CD4-positive, alpha-beta T cell treated with Interleukin-12 subunit alpha and Interleukin-12 subunit beta, for 1 hour (primary cell): ENCODE results near the gene SLC38A6.
"Not testable (repeated sequence)": the region's sequence is repeated elsewhere in the genome, so short reads cannot be mapped to it uniquely, and the experiment has no call there.

Experiments used
- DNase-seq: peaks from one replicate; pipeline ENCODE4 v3.0.0-alpha.2; 2020

Gene SLC38A6

DNA sequence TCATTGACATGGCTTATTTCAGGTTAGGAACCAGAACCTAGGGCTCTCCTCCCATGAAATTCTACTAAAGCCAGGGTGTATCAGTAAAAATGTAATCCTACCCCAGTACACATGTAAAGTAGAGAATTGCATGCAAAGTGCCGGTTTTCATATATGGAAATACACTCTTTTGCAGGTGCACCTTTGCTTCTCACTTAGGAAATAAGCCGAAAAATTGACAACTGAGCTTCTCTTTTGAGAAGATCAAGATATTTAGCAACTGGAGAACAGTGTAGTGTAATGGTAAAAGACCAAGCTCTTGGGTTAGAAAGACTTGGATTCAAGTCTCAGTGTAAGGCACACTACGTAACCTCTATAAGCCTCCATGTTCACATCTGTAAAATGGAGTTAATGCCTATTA lies 82.4 kb downstream of the SLC38A6 start:
- no peak for DNase-seq

GRCh38 chr14:61064210-61064609 lies 83.2 kb downstream of the SLC38A6 start:
- DNase-seq: no peak

DNA sequence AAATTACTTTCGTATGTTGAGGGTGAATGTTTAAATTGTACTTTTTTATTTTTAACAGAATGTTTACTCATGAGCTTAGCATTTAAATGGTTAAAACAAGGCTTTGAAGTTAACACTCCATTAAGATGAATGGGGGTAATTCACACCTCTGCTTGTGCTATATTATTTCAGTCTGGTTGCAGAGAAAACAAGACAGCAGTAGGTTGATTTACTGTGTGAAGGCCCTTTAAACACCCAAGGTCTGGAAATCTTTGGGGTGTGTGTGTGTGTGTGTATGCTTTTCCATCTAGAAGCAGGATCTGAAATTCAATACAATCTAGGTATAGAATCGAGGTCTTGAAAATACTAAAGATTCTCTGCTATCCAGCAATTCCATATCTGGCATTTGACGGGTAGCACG lies 83.8 kb downstream of the SLC38A6 start:
- no peak for DNase-seq

DNA sequence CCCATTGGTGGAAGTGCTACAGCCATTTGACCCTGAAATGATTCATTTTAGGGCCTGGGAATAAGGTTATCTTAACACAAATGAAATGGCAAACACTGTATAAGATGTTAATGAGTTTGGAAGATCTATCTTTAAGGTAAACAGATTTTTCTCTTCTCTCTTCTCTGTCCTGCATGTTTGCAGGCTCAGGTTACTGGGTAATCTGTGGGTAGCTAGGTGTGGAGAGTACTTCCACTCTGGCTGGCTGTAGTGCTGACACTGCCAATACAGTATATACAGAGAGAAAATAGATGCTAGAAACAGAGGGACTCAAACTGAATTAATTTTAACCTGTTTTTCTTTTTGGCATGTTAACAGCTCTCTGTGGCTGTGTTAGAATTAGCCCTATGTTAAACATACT lies 84.6 kb downstream of the SLC38A6 start:
- no peak for DNase-seq

DNA sequence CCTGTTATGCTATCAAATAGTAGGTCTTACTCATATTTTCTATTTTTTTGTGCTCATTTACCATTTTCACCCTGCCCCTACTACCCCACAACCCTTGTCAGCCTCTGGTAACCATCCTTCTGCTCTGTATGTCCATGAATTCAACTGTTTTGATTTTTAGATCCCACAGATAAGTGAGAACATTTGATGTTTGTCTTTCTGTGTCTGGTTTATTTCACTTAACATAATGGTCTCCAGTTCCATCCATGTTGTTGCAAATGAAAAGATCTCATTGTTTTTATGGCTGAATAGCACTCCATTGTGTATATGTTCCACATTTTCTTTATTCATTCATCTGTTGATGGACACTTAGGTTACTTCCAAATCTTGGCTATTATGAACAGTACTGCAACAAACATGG lies 91.4 kb downstream of the SLC38A6 start:
- DNase-seq: not testable (repeated sequence)

GRCh38 chr14:61074852-61075251 lies 93.8 kb downstream of the SLC38A6 start:
- DNase-seq: no peak

DNA sequence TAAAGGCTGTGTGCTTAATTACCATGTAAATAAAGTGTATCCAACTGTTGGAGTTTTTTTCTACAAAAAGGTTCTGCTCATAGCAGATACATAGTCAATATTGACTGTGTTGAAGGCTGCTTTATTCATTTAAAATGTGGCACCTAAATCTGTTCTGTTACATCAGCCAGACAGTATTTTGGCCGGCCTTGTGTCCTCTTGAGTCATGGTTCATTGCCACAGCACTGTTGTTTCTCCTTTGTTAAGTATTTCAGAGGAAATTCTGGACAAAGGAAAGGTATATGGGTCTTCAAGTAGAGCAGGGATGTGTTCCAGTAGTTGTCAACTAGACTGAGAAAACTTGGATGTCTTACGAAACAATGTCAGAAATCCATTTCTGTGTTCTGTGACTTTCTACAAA lies 95.5 kb downstream of the SLC38A6 start:
- no peak for DNase-seq

GRCh38 chr14:61077437-61077836 lies 96.4 kb downstream of the SLC38A6 start:
- DNase-seq: no peak

- no peak for DNase-seq
These were observed 97.1 kb downstream of the SLC38A6 start for GRCh38 chr14:61077951-61078720.

GRCh38 chr14:61080591-61081010 lies 99.6 kb downstream of the SLC38A6 start:
- DNase-seq: no peak

- DNase-seq: no peak
These were observed 107.0 kb downstream of the SLC38A6 start for GRCh38 chr14:61088081-61088480.

- DNase-seq: no peak
These were observed 108.2 kb downstream of the SLC38A6 start for GRCh38 chr14:61089126-61089750.

DNA sequence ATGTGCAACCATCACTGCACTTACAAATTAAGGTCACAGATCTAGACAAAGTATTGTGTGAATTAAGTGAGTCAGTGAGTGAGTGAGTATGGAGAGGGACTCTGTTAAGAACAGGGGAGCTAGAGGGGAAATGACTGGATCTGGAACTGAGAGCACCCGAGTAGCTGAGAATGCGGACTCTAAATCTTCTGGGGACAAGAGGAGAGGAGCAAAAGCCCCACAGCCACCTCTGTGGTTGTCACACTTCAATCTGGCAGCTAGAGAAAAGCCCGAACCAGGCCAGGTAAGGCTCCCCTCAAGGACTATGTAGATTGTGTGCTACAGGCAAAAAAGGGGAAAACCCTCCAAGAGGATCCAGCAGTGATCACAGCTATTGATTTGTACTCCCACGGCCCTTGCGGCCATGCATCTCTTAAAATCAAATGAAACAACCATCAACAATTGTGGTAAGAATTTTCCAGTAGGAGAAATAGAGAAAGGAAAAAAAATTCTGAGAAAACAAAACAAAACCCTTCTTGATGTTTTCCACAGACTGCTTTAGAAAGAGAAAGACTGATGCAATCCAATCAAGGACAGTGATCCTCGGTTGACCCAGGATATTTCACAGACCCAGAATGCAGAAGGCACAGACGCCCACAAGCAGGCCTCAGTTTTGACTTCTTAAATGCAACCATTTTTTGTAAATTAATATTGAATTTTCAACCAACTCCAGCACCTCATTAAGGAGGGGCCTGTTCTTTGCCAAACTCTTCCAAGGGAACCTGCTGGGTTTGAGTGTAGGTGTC lies 109.6 kb downstream of the SLC38A6 start:
- DNase-seq: no peak

DNA sequence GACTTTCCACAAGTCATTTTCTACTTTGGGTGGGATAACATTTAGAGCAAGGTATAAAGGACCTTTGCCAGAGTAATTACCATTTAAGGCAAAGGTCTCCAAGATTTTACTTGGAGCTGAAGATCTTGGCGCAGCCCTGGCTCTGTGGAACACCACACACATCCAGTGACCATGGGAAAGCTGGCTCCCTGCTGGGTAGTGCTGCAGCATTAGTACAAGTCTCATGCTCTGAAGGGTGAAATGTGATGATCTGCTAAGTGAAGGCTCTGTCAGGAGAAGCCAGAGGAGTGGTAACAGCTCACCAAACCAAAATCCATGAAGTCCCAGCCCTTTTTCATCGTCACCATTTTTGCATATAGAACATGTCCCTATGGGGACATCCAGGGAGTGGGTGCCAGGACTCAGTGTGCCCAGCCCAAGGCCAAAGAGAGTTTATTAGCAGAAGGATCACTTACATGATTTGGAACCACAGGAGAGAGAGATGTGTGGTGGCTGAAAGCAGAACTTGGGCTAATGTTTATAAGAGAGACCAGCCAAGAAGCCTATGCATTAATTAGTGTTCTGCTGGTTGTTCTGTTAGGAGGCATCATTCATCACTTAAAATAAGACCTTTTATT lies 110.7 kb downstream of the SLC38A6 start:
- no peak for DNase-seq

- DNase-seq: not testable (repeated sequence)
These were observed 117.1 kb downstream of the SLC38A6 start for GRCh38 chr14:61098096-61098495.

DNA sequence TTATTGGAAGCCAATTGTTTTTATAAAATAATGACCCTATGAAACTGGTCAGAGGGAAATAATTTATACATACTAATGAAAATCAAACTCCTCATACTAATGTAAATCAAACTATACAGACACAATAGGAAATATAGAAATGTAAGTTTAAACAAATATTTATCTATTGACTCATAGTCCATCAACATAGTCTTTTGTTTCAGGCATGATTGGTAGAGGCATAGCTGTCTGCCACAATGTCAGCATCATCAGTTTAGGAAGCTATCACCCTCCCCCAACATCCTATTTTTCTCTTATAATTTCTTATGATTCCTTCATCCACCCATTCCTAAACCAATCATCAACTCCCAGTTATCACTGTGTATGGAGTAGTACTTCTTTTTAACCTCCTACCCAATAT lies 117.7 kb downstream of the SLC38A6 start:
- no peak for DNase-seq

DNA sequence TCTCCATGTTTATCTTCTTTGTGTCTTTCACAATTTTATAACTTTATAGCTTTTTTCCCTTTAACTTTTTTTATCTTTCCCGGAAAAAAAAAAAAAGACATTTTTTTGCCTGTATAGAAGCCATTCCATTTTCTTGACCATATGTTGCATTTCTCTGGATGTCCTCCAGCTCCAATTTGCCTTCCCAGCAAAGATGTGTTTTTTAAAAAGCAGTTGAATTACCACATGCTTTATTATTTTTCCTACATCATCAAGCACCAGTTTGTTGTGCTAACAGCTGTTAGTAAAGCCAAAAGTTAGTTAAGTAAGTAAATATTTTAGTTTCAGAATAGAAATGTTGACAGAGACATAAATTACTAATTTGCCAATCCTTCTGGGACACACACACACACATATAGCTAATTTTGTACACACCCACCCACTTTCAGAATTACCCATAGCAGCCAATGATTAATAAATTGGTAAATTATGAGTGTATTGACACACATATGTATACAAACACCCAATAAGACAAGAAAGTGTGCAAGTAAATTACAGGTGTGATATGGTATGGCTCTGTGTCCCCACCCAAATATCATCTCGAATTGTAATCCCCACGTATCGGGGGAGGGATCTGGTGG lies 118.3 kb downstream of the SLC38A6 start:
- DNase-seq: no peak

DNA sequence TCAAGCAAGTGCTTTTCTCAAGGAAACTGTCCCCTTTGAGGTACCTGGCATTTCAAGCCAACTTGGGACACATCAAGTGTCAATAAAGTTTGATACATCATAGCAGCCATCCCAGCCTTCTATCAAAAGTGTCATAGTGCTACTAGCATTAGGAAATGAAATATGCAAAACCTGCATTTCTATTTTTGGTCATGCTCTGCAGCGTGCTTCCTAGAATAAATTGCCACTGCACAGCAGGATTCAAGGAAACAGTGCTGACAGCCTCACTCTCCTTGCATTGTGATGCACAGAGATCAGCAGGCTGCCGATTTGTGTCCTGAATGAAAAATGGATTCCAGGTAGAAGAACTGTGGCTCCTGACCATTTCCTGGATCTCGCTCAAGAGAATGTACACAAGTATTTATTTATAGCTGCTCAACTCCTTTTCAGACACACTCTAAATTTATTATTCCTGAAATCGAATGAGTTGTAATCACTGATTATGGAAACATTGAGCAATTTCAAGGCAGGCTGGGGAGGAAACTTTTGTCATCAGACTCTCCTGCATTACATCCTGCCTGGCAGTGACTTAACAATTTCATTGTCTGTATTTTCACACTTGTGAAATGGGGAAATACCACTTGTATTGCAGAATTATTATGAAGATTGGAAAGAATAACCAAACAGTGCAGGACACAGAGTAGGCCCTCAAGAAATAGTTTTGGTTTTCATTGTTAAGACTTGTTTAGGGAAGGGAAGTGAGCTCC lies 120.9 kb downstream of the SLC38A6 start:
- DNase-seq: no peak
